IPS DF 6.9 (cell line): ENCODE data around the gene GNAL.

Experiments
- DNase-seq: peaks from one replicate; pipeline ENCODE4 v3.0.0-alpha.2; 2013; ENCODE audit warnings: low read depth, low spot score
- H3K27ac ChIP-seq: one replicate; pipeline ENCODE4 v1.5.1; 2013; ENCODE audit warnings: low read length, control low read depth
- H3K27me3 ChIP-seq: 2 replicates; pipeline ENCODE4 v1.6.1; 2013; ENCODE audit warnings: mild to moderate bottlenecking, low read length; ENCODE audit not compliant: control insufficient read depth, insufficient read depth
- H3K36me3 ChIP-seq: 2 replicates; pipeline ENCODE4 v1.6.1; 2013; ENCODE audit warnings: low read length; ENCODE audit not compliant: control insufficient read depth, insufficient read depth
- H3K4me1 ChIP-seq: 2 replicates; pipeline ENCODE4 v1.6.1; 2013; ENCODE audit warnings: low read length; ENCODE audit not compliant: control insufficient read depth, insufficient read depth
- H3K4me3 ChIP-seq: 2 replicates; pipeline ENCODE4 v1.5.1; 2013; ENCODE audit warnings: mild to moderate bottlenecking, low read length
- H3K9me3 ChIP-seq: 2 replicates; pipeline ENCODE4 v1.6.1; 2013; ENCODE audit warnings: low read length, inconsistent platforms; ENCODE audit not compliant: control insufficient read depth, insufficient read depth
- WGBS: extraction: QIAGEN DNeasy Blood & Tissue Kit; methylation state at CpG from one replicate; pipeline ENCODE4 v1.1.7; 2013; ENCODE audit warnings: mixed read lengths, missing lambda C conversion rate; ENCODE audit not compliant: insufficient read length, insufficient coverage; 5-methylcytosine and 5-hydroxymethylcytosine counted together

The GNAL gene

DNA sequence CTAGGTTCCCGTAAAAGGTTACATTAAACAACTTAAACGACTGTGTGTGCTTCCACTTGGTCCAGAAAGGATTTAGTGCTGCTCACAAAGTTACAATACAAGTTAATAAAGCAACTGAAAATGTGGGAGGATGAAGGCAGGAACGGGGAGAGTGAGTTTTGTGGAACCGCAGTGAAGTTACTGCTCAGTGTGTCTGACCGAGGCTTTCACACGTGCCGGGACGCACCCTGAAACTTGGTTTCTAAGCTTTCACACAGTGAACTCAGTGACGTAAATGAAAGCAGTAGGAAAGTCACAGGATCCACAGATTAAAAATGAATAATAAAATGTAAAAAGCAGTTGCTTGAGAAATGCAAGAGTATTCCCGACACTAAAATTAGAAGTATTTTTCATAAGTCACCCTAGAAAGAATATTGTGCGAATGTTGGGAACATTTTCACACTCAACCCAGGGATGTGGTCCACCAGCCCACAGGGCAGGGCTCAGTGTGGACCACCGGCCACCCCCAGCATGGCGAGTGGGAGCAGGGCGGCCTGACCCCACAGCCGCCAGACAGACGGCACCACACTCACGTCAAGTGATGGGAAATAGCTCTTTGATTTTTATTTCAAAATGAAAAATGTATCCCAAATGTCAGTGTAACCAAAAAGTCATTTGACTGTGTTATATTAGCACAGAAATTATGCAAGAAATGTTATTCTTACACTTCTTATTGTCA, 129.6 kb downstream of the GNAL start:
- H3K4me3 ChIP-seq = no peak overlapping the region
- H3K36me3 ChIP-seq = no peaks in the 10 kb centered on the region
- no peak overlapping the region for H3K27ac ChIP-seq
- no peaks in the 10 kb centered on the region for H3K9me3 ChIP-seq
- H3K27me3 ChIP-seq = no peaks in the 10 kb centered on the region
- no peaks in the 10 kb centered on the region for H3K4me1 ChIP-seq
- DNase-seq = no peak
- WGBS = no CpG with 5 or more reads among the region's 17 CpGs

DNA sequence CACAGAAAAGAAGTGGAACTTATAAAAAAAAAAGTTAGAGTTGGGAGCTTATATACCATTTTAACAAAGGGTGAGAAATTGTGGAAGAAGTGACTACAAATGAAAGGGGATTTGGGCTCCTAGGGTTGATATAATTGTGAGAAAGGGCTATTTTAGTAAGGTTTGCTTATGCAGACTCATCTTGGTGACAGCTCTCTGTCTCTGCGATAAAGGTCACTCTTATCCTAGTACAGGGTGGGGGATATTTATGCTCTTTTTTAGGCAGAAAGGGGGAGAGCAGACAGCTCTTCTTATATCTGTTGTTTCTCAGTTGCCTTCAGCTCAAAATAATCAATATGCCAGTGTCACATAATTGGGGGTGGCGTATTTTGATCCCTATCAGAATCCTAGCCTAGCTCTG, 130.9 kb downstream of the GNAL start:
- no CpG with 5 or more reads among the region's 2 CpGs for WGBS
- H3K4me3 ChIP-seq = no peak overlapping the region
- H3K36me3 ChIP-seq = no peaks in the 10 kb centered on the region
- H3K27ac ChIP-seq = no peak overlapping the region
- H3K9me3 ChIP-seq = no peaks in the 10 kb centered on the region
- H3K27me3 ChIP-seq = no peaks in the 10 kb centered on the region
- DNase-seq = no peak
- no peaks in the 10 kb centered on the region for H3K4me1 ChIP-seq

GRCh38 chr18:11820697-11821096, 131.6 kb downstream of the GNAL start:
- no CpG with 5 or more reads among the region's 2 CpGs for WGBS
- Histone ChIP-seq H3K27ac (no peak overlapping the region), H3K4me1 (no peaks in the 10 kb centered on the region), H3K9me3 (no peaks in the 10 kb centered on the region), H3K27me3 (no peaks in the 10 kb centered on the region), H3K36me3 (no peaks in the 10 kb centered on the region), H3K4me3 (no peak overlapping the region)
- DNase-seq = no peak

- H3K4me3 ChIP-seq = no peak overlapping the region
- no CpG with 5 or more reads among the region's 7 CpGs for WGBS
- no peaks in the 10 kb centered on the region for H3K9me3 ChIP-seq
- DNase-seq = no peak
- H3K27me3 ChIP-seq = no peaks in the 10 kb centered on the region
- no peaks in the 10 kb centered on the region for H3K36me3 ChIP-seq
- no peaks in the 10 kb centered on the region for H3K4me1 ChIP-seq
- H3K27ac ChIP-seq = no peak overlapping the region
These were observed 132.1 kb downstream of the GNAL start for GRCh38 chr18:11821208-11821607.

DNA sequence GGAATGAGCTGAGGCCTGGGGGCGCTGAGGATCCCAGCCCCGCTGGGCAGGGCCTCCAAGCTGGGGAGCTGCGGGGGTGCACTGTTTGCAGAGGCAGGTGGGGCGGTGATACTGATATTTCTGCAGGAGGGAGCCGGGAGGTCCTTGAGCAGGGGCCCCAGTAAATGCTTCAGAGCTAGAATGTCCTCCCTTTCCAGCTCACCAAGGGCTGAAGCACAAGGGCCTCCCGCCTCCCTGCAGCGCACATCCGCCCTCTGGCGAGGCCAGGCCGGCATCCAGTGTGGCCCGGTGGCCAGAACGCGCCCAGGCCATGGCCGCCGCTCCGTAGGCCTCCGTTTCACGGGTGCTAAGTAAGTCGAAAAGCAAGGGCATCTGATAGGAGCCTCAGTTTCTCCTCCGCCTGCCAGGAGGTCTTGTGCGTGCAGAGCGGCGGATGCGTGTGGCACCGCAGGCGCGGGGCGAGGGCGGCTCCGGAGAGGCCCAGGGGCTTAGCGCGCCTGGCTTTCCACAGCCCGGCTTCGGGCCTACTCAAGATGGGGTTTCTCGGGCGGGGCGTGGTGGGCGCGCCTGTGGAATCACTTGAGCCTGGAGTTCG, 132.7 kb downstream of the GNAL start:
- Histone ChIP-seq H3K4me1 (0 out of 2 replicates have a peak, but pooled peaks cover 2% of the 10 kb centered on the region), H3K9me3 (no peaks in the 10 kb centered on the region), H3K27me3 (no peaks in the 10 kb centered on the region), H3K36me3 (no peaks in the 10 kb centered on the region), H3K4me3 (no peak overlapping the region), H3K27ac (no peak overlapping the region)
- no CpG with 5 or more reads among the region's 40 CpGs for WGBS
- no peak for DNase-seq

- H3K36me3 ChIP-seq = no peaks in the 10 kb centered on the region
- H3K9me3 ChIP-seq = no peaks in the 10 kb centered on the region
- no CpG with 5 or more reads among the region's 5 CpGs for WGBS
- H3K27ac ChIP-seq = no peak overlapping the region
- H3K27me3 ChIP-seq = no peaks in the 10 kb centered on the region
- 0 out of 2 replicates have a peak, but pooled peaks cover 2% of the 10 kb centered on the region for H3K4me1 ChIP-seq
- no peak overlapping the region for H3K4me3 ChIP-seq
- no peak for DNase-seq
These were observed 134.5 kb downstream of the GNAL start for GRCh38 chr18:11823545-11823944.

- no CpG with 5 or more reads among the region's 12 CpGs for WGBS
- no peak for DNase-seq
- no peaks in the 10 kb centered on the region for H3K9me3 ChIP-seq
- no peaks in the 10 kb centered on the region for H3K27me3 ChIP-seq
- H3K4me1 ChIP-seq = peaks cover 3% of the 10 kb centered on the region; the same call in 1 of the 2 replicates
- H3K36me3 ChIP-seq = no peaks in the 10 kb centered on the region
- H3K4me3 ChIP-seq = no peak overlapping the region
- H3K27ac ChIP-seq = no peak overlapping the region
These were observed 137.8 kb downstream of the GNAL start for GRCh38 chr18:11826836-11827235.

DNA sequence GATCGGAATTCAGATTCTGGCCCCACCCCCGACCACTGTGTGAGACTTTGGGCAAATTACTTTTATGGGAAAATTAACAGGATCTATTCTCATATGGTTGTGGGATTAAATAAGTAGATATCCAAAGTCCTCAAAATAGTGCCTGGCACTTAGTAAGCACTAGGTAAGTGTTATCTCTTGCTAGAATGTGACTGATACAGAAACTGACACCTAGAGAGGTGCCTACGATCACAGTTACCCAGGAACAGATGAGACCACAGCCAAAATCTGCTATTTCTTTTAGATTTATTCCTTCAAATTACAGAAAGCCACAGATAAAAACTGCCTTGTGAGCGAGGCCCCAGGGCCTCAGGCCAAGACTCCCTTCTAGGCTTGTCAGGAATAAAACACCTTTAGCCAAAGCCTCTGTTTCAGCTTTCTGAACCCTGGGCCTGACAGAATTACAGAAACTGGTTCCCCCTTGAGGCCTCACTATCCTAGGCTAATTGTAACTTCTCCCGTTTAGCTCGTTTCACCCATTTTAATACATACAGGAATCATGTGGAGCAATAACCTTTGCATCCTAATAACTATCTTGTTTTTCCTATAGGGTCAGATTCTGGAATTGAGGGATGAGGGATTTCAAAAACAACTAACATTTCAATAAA, 139.8 kb downstream of the GNAL start:
- 100% methylated on average over 1 of the region's 6 CpGs for WGBS
- no peak for DNase-seq
- Histone ChIP-seq H3K27ac (no peak overlapping the region), H3K27me3 (no peaks in the 10 kb centered on the region), H3K4me1 (peaks cover 3% of the 10 kb centered on the region; the same call in 1 of the 2 replicates), H3K4me3 (no peak overlapping the region), H3K9me3 (no peaks in the 10 kb centered on the region), H3K36me3 (no peaks in the 10 kb centered on the region)

- Histone ChIP-seq H3K9me3 (no peaks in the 10 kb centered on the region), H3K4me1 (peaks cover 3% of the 10 kb centered on the region; the same call in 1 of the 2 replicates), H3K4me3 (no peak overlapping the region), H3K27ac (no peak overlapping the region), H3K36me3 (no peaks in the 10 kb centered on the region), H3K27me3 (no peaks in the 10 kb centered on the region)
- no peak for DNase-seq
- WGBS = no CpG with 5 or more reads among the region's 4 CpGs
These were observed 141.5 kb downstream of the GNAL start for GRCh38 chr18:11830585-11830984.

DNA sequence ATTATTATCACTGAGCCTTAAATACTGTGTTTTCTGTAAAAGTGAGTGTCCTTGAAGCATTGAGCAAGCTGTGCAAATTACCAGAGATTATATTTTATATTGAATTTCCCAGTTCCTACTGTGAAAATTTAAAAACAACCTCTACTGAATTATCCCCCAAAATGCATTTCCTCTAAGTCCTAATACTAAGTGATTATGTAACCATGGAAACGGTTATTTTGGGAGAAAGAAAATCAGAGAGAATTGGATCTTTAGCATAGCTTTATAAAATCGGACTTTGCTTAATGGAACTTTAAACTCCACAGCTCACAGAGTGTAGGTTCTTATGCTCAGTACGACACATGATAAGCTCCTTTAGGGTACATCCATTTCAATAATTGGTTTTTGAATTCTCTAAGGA, 142.9 kb downstream of the GNAL start:
- H3K4me3 ChIP-seq = no peak overlapping the region
- H3K36me3 ChIP-seq = no peaks in the 10 kb centered on the region
- no CpG with 5 or more reads among the region's 3 CpGs for WGBS
- H3K4me1 ChIP-seq = peaks cover 1% of the 10 kb centered on the region; the same call in 1 of the 2 replicates
- no peak overlapping the region for H3K27ac ChIP-seq
- DNase-seq = no peak
- no peaks in the 10 kb centered on the region for H3K9me3 ChIP-seq
- no peaks in the 10 kb centered on the region for H3K27me3 ChIP-seq
